ENCODE data around the gene OR10J1. TPM values are rescaled to one million over a fixed set of nuclear protein-coding genes. Genes with fewer than 3 reads are reported as not detected.
A peak's percentile ranks its signal among the peaks of the same experiment; 100 is the strongest.

The OR10J1 gene
- total RNA-seq, 1 donor from 2014 or later = not detected

GRCh38 chr1:159429074-159429861 lies 10.3 kb upstream of the OR10J1 start:
- DNase-seq (ENCODE audit: low read depth) = peak; percentile 29
- TF ChIP-seq CTCF (IDR thresholded peaks at IDR 0.05; ENCODE audit: insufficient read depth, low read length, severe bottlenecking) = no peak

GRCh38 chr1:159430985-159431384 lies 8.5 kb upstream of the OR10J1 start:
- Histone ChIP-seq H3K4me3 (ENCODE audit: low read depth, low read length) (no peak overlapping the region), H3K27me3 (ENCODE audit: control insufficient read depth, insufficient read depth, low read length) (no peaks in the 10 kb centered on the region), H3K36me3 (ENCODE audit: control insufficient read depth, insufficient read depth, low read length) (no peaks in the 10 kb centered on the region)
- DNase-seq (ENCODE audit: low read depth) (no peak), FAIRE-seq (no peak)
- no peak for TF ChIP-seq CTCF (IDR thresholded peaks at IDR 0.05; ENCODE audit: insufficient read depth, low read length, severe bottlenecking)

More at GRCh38 chr1:159429074-159429861, 10.3 kb upstream of the OR10J1 start:
- Histone ChIP-seq H3K27me3 (ENCODE audit: control insufficient read depth, insufficient read depth, low read length) (no peaks in the 10 kb centered on the region), H3K36me3 (ENCODE audit: control insufficient read depth, insufficient read depth, low read length) (no peaks in the 10 kb centered on the region), H3K4me3 (ENCODE audit: low read depth, low read length) (no peak overlapping the region)
- FAIRE-seq = peak; percentile 52

GRCh38 chr1:159431904-159432303 lies 7.6 kb upstream of the OR10J1 start, which contains the start of gene OR10J4:
TSS of gene OR10J4 (plus strand) at chr1:159432204.
- Histone ChIP-seq H3K4me3 (ENCODE audit: low read depth, low read length) (no peak within 1 kb of the TSS), H3K27me3 (ENCODE audit: control insufficient read depth, insufficient read depth, low read length) (no peaks in the 10 kb centered on the region), H3K36me3 (ENCODE audit: control insufficient read depth, insufficient read depth, low read length) (no peaks in the 10 kb centered on the region)
- FAIRE-seq (no peak), DNase-seq (ENCODE audit: low read depth) (no peak)
- TF ChIP-seq CTCF (IDR thresholded peaks at IDR 0.05; ENCODE audit: insufficient read depth, low read length, severe bottlenecking) = no peak

- H3K36me3 ChIP-seq (ENCODE audit: control insufficient read depth, insufficient read depth, low read length) = no peaks in the 10 kb centered on the region
- FAIRE-seq = no peak
- TF ChIP-seq CTCF (IDR thresholded peaks at IDR 0.05; ENCODE audit: insufficient read depth, low read length, severe bottlenecking) = no peak
- no peak for DNase-seq (ENCODE audit: low read depth)
- H3K27me3 ChIP-seq (ENCODE audit: control insufficient read depth, insufficient read depth, low read length) = no peaks in the 10 kb centered on the region
- H3K4me3 ChIP-seq (ENCODE audit: low read depth, low read length) = no peak overlapping the region
Measured at GRCh38 chr1:159436469-159436868, 3.1 kb upstream of the OR10J1 start.

- no peak overlapping the region for H3K4me3 ChIP-seq (ENCODE audit: low read depth, low read length)
- no peaks in the 10 kb centered on the region for H3K36me3 ChIP-seq (ENCODE audit: control insufficient read depth, insufficient read depth, low read length)
- DNase-seq (ENCODE audit: low read depth) (no peak), FAIRE-seq (no peak)
- H3K27me3 ChIP-seq (ENCODE audit: control insufficient read depth, insufficient read depth, low read length) = no peaks in the 10 kb centered on the region
- TF ChIP-seq CTCF (IDR thresholded peaks at IDR 0.05; ENCODE audit: insufficient read depth, low read length, severe bottlenecking) = no peak
Measured at GRCh38 chr1:159441360-159441759, 1.8 kb downstream of the OR10J1 start.

Measured in bronchial epithelial cell (primary cell).